SK-N-MC (cell line): ENCODE data around the gene MUSTN1.

Source experiments
- DNase-seq: peaks from one replicate; pipeline ENCODE4 v3.0.0-alpha.2; 2011; ENCODE audit warnings: low read depth, low spot score
- H3K27ac ChIP-seq: fragments of 200-600 bp; sonication (generic); 2 replicates; pipeline ENCODE4 v1.5.1; 2016; ENCODE audit warnings: mixed run types
- H3K36me3 ChIP-seq: fragments of 200-600 bp; sonication (generic); 2 replicates; pipeline ENCODE4 v1.6.1; 2017; ENCODE audit warnings: antibody characterized with exemption, low read length, mixed read lengths; ENCODE audit not compliant: insufficient read depth
- H3K4me3 ChIP-seq: fragments of 200-600 bp; sonication (generic); 2 replicates; pipeline ENCODE4 v1.5.1; 2016
- H3K9ac ChIP-seq: fragments of 200-600 bp; sonication (generic); 2 replicates; pipeline ENCODE4 v1.8.0; 2017; ENCODE audit warnings: mixed run types, mixed read lengths; ENCODE audit not compliant: insufficient read length
- H3K9me3 ChIP-seq: fragments of 200-600 bp; sonication (generic); 2 replicates; pipeline ENCODE4 v1.6.1; 2017; ENCODE audit warnings: low read depth, mild to moderate bottlenecking, antibody characterized with exemption, low read length, moderate library complexity, mixed read lengths
- EZH2 ChIP-seq: fragments of 200-600 bp; sonication (generic); IDR thresholded peaks from one replicate; pipeline ENCODE4 v1.6.1; 2017; ENCODE audit warnings: antibody characterized with exemption
- FOXP2 ChIP-seq: optimal IDR thresholded peaks from 2 replicates; pipeline ENCODE3; 2011; ENCODE audit warnings: mild to moderate bottlenecking, moderate library complexity; ENCODE audit not compliant: insufficient read depth; ENCODE audit errors: extremely low read length, control extremely low read depth
- POLR2AphosphoS5 ChIP-seq: IDR thresholded peaks from 2 replicates; pipeline ENCODE4 v1.6.1; 2012; ENCODE audit warnings: mild to moderate bottlenecking, low read depth, low read length, borderline replicate concordance

The MUSTN1 gene

GRCh38 chr3:52848617-52849016 lies 13.8 kb upstream of the MUSTN1 start:
- Histone ChIP-seq H3K27ac (no peak overlapping the region), H3K9ac (no peak overlapping the region)

GRCh38 chr3:52847726-52848125 lies 12.9 kb upstream of the MUSTN1 start:
- Histone ChIP-seq H3K9me3 (no peaks in the 10 kb centered on the region), H3K36me3 (no peaks in the 10 kb centered on the region), H3K27ac (no peak overlapping the region), H3K4me3 (no peak overlapping the region), H3K9ac (no peak overlapping the region)
- no peak for DNase-seq
- no peak for TF ChIP-seq POLR2AphosphoS5
- TF ChIP-seq EZH2 = no peak
- no peak for TF ChIP-seq FOXP2

More at GRCh38 chr3:52848617-52849016, 13.8 kb upstream of the MUSTN1 start:
- no peaks in the 10 kb centered on the region for H3K9me3 ChIP-seq
- no peaks in the 10 kb centered on the region for H3K36me3 ChIP-seq
- DNase-seq = no peak
- no peak overlapping the region for H3K4me3 ChIP-seq
- TF ChIP-seq EZH2 = no peak
- TF ChIP-seq FOXP2 = no peak
- no peak for TF ChIP-seq POLR2AphosphoS5

- H3K36me3 ChIP-seq = no peaks in the 10 kb centered on the region
Observed at GRCh38 chr3:52847241-52847640, 12.4 kb upstream of the MUSTN1 start.

GRCh38 chr3:52846432-52846965 lies 11.7 kb upstream of the MUSTN1 start:
- no peak overlapping the region for H3K9ac ChIP-seq
- H3K4me3 ChIP-seq = no peak overlapping the region
- H3K9me3 ChIP-seq = no peaks in the 10 kb centered on the region
- H3K36me3 ChIP-seq = no peaks in the 10 kb centered on the region
- H3K27ac ChIP-seq = no peak overlapping the region
- TF ChIP-seq POLR2AphosphoS5 (no peak), EZH2 (no peak), FOXP2 (no peak)
- no peak for DNase-seq

More at GRCh38 chr3:52847241-52847640, 12.4 kb upstream of the MUSTN1 start:
- no peak overlapping the region for H3K27ac ChIP-seq
- no peak overlapping the region for H3K4me3 ChIP-seq
- no peaks in the 10 kb centered on the region for H3K9me3 ChIP-seq
- DNase-seq = no peak
- TF ChIP-seq FOXP2 = no peak
- TF ChIP-seq EZH2 = no peak
- TF ChIP-seq POLR2AphosphoS5 = no peak
- no peak overlapping the region for H3K9ac ChIP-seq

GRCh38 chr3:52845691-52846431 lies 11.0 kb upstream of the MUSTN1 start:
- H3K27ac ChIP-seq = no peak overlapping the region
- no peak overlapping the region for H3K4me3 ChIP-seq
- DNase-seq = no peak
- TF ChIP-seq EZH2 (no peak), FOXP2 (no peak), POLR2AphosphoS5 (no peak)
- H3K36me3 ChIP-seq = no peaks in the 10 kb centered on the region
- H3K9me3 ChIP-seq = no peaks in the 10 kb centered on the region
- H3K9ac ChIP-seq = no peak overlapping the region

- no peak for DNase-seq
- H3K27ac ChIP-seq = no peak overlapping the region
- H3K9ac ChIP-seq = no peak overlapping the region
- TF ChIP-seq POLR2AphosphoS5 (no peak), EZH2 (no peak), FOXP2 (no peak)
- H3K36me3 ChIP-seq = no peaks in the 10 kb centered on the region
- H3K9me3 ChIP-seq = no peaks in the 10 kb centered on the region
- no peak overlapping the region for H3K4me3 ChIP-seq
Observed at GRCh38 chr3:52845157-52845556, 10.3 kb upstream of the MUSTN1 start.

GRCh38 chr3:52844290-52844975 lies 9.6 kb upstream of the MUSTN1 start:
- no peak overlapping the region for H3K27ac ChIP-seq
- H3K9ac ChIP-seq = no peak overlapping the region
- no peaks in the 10 kb centered on the region for H3K9me3 ChIP-seq
- DNase-seq = no peak
- TF ChIP-seq FOXP2 (no peak), EZH2 (no peak), POLR2AphosphoS5 (no peak)
- no peak overlapping the region for H3K4me3 ChIP-seq
- no peaks in the 10 kb centered on the region for H3K36me3 ChIP-seq

GRCh38 chr3:52843881-52844280 lies 9.1 kb upstream of the MUSTN1 start:
- DNase-seq = no peak
- Histone ChIP-seq H3K27ac (no peak overlapping the region), H3K4me3 (no peak overlapping the region), H3K36me3 (no peaks in the 10 kb centered on the region), H3K9ac (no peak overlapping the region), H3K9me3 (no peaks in the 10 kb centered on the region)
- TF ChIP-seq EZH2 = no peak
- TF ChIP-seq POLR2AphosphoS5 = no peak
- no peak for TF ChIP-seq FOXP2
